HG03378 (cell line): ENCODE results near the gene APLN.

ENCODE experiments used
- ATAC-seq: cut with Tn5 transposase; IDR thresholded peaks from one replicate; pipeline ENCODE4 v1.9.1; 2021; ENCODE audit warnings: mild to moderate bottlenecking, moderate library complexity; ENCODE audit not compliant: unreplicated experiment

APLN gene

DNA sequence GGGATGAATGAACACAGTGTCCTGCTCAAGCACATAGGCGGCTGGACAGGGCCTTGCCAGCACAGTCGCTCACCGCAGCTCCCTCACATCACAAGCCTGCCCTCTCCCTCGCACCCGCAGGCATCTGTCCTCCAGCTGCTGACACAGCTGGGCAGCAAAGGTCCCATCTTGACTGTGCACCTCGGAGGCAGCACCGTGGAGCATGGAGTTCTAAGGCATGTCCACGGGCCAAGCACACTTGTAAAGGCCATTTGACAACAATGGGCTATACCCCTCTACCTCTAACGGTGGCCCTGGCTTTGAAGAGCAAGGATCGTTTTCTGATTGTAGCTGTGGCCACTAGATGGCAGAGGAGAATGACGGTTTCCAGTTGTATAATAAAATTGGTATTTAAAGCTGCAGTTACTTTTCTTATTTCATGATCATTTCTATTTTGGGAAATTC lies 53.8 kb downstream of the APLN start:
- peak; percentile 53 for ATAC-seq

DNA sequence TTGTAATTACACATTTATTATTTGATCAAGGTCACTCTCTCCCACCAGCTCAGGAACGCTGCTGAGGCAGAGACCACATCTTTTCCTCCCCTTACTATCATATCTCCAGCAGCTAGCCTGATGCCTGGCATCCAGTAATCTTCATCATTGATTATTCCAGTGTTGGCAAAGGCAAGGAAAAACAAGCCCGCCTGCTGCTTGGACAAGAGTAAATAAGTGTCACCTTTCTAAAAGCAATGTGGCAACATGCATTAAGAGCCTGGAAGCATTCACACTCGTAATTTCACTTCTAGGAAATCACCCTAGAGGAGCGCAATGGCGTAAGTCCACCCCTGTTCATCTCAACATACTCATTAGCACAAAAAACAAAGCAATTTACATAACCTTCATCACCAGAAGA lies 54.8 kb downstream of the APLN start:
- ATAC-seq: no peak

DNA sequence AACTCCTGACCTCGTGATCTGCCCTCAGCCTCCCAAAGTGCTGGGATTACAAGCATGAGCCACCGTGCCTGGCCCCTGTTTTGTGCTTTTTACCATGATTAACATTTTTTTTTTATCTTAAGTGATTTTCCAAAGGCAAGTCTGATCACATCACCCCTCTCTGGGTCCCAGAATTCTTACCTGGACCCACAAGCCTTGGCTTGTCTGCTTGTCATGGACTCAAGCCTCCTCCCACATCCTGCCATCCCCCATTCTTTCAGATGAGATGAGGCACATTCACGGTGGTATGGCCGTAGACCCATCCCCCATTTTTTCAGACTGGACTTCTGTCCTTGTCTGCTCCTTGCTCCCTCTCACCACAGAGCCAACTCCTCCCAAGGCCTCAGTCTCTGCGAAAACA lies 55.3 kb downstream of the APLN start:
- ATAC-seq: no peak

DNA sequence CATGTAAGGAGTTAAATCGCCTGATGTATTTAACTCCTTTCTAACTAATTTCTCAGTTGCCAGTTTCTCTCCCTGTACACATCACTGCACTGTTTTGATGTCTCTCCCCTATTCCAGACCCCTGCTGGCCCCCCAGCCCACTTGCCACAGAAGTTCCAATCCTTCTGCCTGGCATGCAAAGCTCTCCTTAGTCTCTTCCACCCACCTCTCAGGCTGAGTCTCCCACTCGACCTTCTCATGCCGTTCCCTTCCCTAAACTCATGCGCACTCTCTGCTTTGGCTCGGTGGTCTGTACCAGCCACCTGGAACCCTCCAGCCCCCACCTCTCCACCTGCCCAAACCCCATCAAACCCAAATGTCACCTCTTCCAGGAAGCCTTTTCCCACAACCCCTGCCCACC lies 56.9 kb downstream of the APLN start:
- ATAC-seq: no peak

DNA sequence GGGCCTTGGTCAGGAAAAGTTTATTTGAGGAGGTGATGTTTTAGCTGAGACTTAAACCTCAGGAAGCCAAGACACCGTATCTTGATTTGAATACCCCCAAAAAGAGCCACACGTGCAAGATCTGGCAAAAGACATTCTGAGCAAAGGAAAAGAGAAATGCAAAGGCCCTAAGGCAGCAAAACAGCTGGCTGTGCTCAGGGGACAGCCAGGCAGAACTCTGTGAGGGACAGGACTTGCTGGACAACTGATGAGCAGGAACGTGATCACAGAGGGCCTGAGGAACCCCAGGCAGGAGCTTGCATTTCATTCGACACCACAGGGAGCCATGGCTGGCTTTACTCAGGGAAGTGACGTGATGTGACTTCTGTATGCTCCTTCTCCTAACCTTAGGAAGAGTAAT lies 58.7 kb downstream of the APLN start:
- ATAC-seq: no peak
